ENCODE data around the gene TMED6. TPM values are rescaled to one million over a fixed set of nuclear protein-coding genes. Genes with fewer than 3 reads are reported as not detected.

Gene TMED6
- total and polyA plus RNA-seq, 2 of the 8 experiments (the other 6 are each of a cell fraction or from before 2014, with no cell fraction given) = not detected

DNA sequence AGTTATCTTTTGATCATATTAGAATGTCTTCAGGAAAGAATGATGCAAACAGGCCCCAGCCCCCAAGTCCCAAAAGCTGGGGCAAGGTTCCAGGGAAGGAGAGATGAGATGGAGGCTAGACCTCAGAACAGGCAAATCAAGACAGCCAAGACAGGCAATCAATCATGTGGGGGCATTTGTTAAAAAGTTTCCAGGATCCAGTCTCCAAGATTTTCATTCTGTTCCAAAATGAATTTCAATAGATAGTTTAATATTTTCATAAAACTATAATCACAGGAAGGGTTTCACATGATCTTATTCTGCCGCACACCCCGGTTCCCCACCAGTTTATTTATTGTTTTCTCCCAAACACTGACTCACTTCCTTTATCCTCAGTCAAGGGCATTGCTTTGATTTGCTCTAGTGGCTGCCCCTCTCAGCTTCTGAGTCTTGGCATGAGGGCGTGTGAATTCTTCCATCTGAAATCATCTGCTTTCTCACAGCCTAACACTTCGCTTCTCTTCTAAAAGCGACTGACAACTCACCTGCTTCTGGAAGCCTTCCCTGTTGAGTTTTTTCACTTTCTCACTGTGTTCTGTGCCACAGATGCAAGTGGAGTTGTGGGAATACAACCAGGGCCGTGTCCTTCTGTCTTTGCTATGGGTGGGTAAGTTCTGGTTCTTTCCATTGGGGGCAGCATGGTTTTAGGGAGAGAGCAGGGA, 46.4 kb upstream of the TMED6 start (continued):
- TF ChIP-seq, protein P1, sequence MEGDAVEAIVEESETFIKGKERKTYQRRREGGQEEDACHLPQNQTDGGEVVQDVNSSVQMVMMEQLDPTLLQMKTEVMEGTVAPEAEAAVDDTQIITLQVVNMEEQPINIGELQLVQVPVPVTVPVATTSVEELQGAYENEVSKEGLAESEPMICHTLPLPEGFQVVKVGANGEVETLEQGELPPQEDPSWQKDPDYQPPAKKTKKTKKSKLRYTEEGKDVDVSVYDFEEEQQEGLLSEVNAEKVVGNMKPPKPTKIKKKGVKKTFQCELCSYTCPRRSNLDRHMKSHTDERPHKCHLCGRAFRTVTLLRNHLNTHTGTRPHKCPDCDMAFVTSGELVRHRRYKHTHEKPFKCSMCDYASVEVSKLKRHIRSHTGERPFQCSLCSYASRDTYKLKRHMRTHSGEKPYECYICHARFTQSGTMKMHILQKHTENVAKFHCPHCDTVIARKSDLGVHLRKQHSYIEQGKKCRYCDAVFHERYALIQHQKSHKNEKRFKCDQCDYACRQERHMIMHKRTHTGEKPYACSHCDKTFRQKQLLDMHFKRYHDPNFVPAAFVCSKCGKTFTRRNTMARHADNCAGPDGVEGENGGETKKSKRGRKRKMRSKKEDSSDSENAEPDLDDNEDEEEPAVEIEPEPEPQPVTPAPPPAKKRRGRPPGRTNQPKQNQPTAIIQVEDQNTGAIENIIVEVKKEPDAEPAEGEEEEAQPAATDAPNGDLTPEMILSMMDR (IDR thresholded peaks at IDR 0.05; ENCODE audit: control extremely low read depth in 1 of 3, insufficient read depth in 1 of 3, low read depth in 1 of 3, low read length in 3 of 3) = peak; percentile 47 to 83 (median 73)
- TF ChIP-seq GABPA (IDR thresholded peaks at IDR 0.05; ENCODE audit: borderline replicate concordance, insufficient read depth, low read length) = no peak
- no peak for TF ChIP-seq RFX5 (IDR thresholded peaks at IDR 0.05; ENCODE audit: borderline replicate concordance, low read depth, low read length)
- no peak for TF ChIP-seq EP300 (IDR thresholded peaks at IDR 0.05; ENCODE audit: borderline replicate concordance in 1 of 2, low read depth in 2 of 2, low read length in 2 of 2)
- no peak for TF ChIP-seq CBX8 (IDR thresholded peaks at IDR 0.05; ENCODE audit: borderline replicate concordance, low read depth, low read length)
- no peak for TF ChIP-seq SAP30 (IDR thresholded peaks at IDR 0.05; ENCODE audit: insufficient read depth, insufficient replicate concordance, low read length)
